ENCODE measurements around the gene TAF11L2.
"Not testable (repeated sequence)": the region's sequence is repeated elsewhere in the genome, so short reads cannot be mapped to it uniquely, and the experiment has no call there.

DNA sequence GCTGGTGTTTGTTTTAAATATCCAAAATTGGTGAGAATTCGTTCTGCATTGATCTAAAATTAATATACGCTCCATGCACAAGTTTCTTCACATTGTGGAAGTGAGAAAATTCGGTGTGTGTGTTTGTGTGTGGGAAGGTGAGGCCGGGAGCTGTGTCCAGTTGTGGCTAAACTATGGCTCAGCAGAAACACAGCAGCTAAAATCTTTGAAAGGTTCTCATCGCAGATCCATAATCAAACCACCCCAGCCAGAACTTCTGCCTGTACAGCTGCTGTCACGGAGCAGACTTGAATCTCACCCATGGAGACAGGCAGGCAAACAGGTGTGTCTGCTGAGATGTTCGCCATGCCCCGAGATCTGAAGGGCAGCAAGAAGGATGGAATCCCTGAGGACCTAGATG is at the start of gene TAF11L2:
- TF ChIP-seq GATA2, GATA3 (IDR thresholded peaks at IDR 0.05; ENCODE audit: low read depth, low read length): not testable (repeated sequence)

All from SH-SY5Y (cell line).